RPMI8226 (cell line): Measurements from ENCODE around the gene SET.

ENCODE experiments used
- DNase-seq: peaks from one replicate; pipeline ENCODE4 v3.0.0-alpha.2; 2015

Gene SET

GRCh38 chr9:128732576-128732975, 43.6 kb downstream of the SET start:
- DNase-seq = no peak

DNA sequence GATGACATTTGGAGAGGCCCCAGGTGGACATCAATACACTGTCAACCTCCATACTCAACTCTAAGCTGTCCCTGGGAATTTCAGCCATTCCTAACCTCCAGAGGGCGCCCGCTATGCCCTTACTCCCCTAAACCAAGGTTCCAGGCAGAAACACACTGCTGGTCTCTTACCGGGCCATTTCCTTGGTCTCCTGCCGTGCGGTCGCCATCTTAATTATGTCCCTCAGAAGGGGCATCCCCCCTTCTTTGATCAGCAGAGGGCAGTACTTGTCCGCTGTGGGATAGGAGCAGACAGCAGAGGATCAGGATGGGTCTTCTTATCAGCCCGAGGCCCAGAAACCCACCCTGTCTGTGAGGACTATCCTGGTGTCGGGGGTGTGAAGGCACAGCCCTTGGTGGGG, 44.2 kb downstream of the SET start:
- DNase-seq = peak; percentile 82

DNA sequence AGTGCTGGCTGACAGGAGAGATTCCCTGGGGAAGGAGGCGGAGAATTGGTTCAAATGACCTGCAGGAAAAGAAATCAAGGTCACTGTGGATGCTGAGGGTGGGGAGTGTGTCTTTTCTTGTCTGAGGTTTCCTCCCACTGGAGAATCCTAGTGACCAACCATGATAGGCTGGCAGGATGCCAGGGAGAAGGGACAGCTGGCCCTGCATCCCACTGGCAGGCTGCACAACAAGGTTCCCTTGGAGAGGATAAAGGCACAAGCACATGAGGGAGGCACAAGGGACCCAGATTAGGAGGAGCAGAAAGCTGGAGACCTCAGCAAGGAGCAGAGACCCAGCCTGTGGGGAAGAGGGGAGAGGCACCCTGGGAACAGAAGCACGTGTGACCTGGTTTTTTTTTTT, 46.4 kb downstream of the SET start:
- DNase-seq = no peak

- DNase-seq = no peak
Measured at GRCh38 chr9:128742401-128742800, 53.4 kb downstream of the SET start.

- DNase-seq = no peak
Measured at GRCh38 chr9:128743421-128743820, 54.4 kb downstream of the SET start.
